GM18499 (cell line): ENCODE results near the gene ZBTB38.

ENCODE experiments used
- ATAC-seq: cut with Tn5 transposase; IDR thresholded peaks from one replicate; pipeline ENCODE4 v1.9.1; 2021; ENCODE audit warnings: moderate number of reproducible peaks; ENCODE audit not compliant: insufficient read depth, unreplicated experiment

The ZBTB38 gene

GRCh38 chr3:141366285-141367037 lies 1.8 kb upstream of the ZBTB38 start:
- ATAC-seq: no peak

GRCh38 chr3:141367038-141367730 lies 1.1 kb upstream of the ZBTB38 start:
- ATAC-seq: no peak

DNA sequence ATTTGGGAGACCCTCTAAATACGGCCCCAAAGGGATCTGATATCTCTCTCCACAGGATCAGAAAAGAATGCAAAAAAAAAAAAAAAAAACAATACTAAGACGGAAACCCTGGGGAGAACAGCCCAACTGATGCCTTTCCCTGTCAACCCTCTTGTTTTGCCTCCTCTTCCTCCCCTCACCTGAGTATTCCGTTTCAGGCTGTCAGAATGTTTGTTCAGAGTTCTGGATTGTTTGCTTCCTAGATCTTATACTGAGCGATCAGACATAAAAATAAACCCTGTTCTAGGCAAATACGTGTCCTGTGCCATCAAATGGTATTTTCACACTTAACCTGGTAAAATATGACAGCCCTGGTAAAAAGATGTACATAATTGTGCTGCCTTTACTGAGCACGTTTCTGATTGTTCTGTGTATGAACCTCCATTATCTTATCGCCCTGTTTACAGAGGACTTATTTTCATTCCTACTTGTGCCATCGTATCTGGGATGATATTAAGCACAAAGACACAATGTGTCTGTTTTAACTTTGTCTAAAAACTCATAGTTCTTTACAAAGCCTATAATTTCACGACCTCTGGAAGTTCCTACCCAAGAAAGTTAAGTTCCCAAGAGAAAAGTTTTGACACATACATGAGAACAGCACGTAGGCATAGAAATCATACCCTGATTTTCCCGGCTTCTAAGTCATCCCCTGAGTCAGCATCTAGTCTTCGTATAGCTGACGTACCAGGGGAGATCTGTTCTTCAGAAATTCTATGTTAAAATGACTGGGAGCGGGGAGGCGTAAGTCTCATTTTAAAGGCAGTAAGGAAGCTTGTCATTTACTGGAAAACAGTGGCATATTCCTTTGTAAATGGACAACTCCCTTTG lies 856 bp downstream of the ZBTB38 start:
- ATAC-seq: no peak

DNA sequence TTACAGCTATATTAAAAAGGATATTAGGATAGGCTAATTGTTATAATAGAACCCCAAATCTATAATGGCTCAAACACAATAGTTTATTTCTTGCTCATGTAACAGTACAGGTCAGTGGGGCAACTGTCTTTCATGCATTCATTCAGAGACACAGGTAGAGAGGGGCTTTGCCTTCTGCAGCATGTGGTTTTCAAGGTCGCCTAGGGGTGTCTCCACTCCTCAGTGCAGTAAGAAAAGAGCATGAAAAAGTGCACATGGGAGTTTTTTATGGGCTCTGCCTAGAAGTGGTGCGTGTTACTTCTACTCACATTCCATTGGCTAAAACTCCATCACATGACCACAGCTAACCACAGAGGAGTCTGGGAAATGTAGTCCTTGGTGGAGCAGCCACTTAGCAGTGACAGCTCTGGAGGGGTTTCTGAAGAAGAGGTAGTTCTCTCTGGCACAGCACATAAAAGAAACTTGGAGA lies 1.8 kb downstream of the ZBTB38 start:
- peak; percentile 86 for ATAC-seq

GRCh38 chr3:141371882-141372281 lies 3.6 kb downstream of the ZBTB38 start:
- no peak for ATAC-seq

DNA sequence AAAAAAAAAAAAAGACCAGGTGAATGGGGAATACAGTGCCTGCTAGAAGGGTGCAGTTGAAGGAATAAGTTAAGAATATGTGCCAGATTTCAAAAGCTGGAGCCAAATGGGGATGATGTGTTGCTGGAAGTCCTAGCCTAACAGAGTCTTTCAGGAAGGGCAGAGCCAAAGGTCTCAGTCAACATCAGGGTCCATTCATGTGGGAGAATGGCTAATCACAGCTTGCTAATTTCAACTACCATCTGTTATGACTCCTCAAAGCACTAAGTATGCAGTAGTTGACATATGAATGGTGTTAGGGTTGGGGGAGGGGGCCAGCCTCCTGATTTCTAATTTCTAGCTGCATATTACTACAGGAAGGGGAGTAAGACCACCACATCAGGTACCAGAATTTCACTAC lies 4.4 kb downstream of the ZBTB38 start:
- ATAC-seq: no peak

DNA sequence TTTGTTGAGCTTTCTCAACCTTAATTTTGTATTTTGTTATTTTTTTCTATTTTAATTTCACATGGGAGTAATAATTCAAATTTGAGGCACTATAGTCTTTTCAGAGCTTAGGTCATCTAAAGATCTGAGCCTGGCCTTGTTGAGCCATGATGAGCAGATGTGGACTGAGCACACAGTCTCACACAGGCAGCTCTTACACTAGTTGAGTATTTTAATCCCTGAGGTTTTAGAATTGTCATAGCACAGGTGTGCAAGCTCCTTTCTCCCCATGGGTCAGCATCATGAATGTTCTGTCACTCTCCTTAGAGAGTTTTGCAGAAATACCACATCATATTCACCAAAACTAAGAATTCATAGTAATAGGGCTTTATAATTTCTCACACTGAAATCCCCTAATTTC lies 4.9 kb downstream of the ZBTB38 start:
- ATAC-seq: no peak

DNA sequence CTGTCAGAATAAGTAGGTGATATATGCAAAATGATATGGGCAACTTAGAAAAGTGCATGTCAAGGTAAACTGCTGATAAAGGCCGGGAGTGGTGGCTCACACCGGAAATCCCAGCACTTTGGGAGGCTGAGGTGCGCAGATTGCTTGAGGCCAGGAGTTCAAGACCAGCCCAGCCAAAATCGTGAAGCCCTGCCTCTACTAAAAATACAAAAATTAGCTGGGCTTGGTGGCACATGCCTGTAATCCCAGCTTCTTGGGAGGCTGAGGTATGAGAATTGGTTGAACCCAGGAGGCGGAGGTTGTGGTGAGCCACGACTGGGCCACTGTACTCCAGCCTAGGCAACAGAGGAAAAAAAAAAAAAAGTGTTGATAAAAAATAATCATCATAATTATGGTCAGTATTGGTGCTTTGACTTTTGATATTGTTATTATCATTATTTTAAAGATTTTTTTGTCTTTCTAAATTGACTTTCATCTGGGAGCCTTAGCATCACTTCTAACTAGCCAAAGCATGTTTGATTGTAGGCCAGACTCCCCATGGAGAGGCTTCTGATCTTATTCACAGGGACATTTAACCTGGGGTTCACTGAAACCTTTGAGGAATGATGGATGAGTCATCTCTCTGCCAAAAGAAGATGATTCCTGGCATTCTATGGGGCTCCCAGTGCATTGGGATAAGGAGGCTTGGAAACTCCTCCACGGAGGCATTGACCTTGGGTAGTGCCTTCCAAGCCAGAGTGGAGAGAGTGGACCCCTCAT lies 5.6 kb downstream of the ZBTB38 start:
- no peak for ATAC-seq

- no peak for ATAC-seq
These were observed 7.3 kb downstream of the ZBTB38 start for GRCh38 chr3:141375381-141376301.

- no peak for ATAC-seq
These were observed 9.1 kb downstream of the ZBTB38 start for GRCh38 chr3:141377377-141377776.

DNA sequence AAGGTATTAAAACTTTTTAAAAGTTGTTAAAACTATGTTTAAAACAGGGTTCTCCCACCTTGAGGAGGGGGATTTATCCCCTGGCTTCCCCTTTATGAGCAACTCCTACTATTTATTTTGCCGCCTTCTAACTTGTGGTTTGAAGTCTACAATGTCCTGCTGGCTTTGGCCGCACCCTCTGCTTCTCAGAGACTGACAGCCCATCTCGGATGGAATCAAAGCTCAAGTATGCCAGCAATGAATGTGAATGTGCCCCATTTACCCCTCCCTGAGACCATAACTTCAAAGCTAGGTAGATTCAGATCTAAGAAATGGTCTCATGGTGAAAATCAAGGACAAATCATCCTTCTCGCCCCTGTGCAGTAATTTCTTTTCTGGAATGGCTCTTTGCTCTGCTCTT lies 10.3 kb downstream of the ZBTB38 start:
- ATAC-seq: no peak

DNA sequence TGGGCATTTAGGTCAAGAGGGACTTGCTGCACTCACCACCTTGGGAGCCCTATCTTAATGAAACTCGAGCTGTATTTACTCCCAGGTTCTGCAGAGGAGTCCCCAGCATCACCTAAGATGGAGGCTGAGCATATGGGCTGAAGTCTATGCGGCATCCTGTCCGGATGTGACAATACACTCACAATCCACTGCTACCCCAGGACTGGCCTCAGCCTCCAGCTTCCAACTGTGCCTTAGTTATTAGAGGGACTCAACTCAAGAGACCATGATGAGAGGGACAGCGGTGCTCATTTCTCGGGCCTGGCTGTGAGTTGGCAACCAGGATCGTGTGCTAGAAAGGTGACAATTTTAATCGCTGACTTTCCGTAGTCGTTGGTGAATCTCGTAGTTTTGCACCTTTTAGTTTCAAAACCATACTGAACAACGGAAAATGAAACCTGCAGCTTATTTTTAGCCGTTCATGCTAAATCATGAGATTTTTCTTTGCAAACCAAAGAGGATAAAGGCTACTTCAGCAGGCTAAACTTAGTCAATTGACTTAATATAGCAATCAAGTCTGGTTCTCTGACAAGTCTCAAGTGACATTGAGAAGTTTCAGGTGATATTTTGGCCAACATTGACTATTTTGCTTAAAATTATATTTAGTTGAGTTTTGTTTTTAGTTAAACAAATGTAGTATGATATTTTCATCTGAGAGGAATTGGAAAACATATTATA lies 11.1 kb downstream of the ZBTB38 start:
- peak; percentile 37 for ATAC-seq

GRCh38 chr3:141380279-141380678 lies 12.0 kb downstream of the ZBTB38 start:
- no peak for ATAC-seq

DNA sequence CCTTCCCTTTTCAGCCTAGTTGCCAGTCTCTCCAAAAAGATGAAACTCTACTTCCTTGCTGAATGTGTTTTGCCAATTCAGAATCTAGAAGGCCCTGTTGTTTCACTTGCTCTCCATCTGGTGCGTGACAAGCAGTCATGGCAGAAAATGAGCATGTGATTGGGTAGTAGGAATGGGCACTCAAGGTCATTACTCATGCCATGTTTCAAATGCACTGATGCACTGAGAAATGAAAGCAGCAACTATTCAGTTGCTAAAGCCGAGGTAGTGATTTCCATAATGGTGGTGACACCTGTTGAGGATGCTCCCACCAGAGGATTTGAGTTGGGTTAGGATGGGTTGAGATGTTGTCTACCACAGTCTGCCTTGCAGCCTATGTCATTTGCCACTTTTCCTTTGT lies 12.7 kb downstream of the ZBTB38 start:
- ATAC-seq: no peak

DNA sequence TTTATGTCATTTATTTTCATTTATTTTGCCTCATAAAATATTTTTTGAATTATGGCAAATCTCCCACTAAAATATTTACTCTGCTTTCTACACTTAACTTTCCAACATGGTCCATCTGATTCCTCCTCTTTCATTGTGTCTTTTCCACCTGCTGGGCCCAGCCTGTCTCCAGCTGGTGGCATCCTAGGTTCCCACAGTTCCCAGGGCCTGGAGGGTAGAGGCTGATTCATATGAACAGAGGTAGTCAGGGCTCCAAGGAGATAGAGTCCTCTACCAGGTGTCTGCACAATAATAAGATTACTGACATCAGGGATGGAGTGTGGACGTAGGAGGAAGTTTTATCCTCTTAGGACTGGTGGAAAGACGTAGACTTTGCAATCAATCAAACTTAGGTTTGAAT lies 14.3 kb downstream of the ZBTB38 start:
- no peak for ATAC-seq

- ATAC-seq: no peak
These were observed 15.3 kb downstream of the ZBTB38 start for GRCh38 chr3:141383555-141384129.

DNA sequence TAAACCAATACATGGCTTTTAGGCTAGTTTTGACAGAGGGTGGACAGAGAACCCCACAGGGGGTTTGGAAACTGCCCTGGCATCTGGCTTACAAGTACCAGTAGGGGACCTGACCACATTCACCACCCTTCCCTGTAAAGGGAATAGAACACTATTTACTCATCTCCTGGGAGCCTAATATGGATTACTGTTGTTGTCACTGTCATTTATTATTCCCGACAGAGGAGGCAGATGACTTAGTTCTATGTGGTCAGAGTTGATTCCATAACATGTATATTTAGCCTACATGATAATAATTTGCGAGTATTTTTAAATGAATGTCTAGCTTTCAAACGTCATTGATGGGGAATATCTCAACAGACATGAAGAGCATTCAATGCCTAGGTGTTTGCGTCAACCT lies 15.9 kb downstream of the ZBTB38 start:
- ATAC-seq: no peak

DNA sequence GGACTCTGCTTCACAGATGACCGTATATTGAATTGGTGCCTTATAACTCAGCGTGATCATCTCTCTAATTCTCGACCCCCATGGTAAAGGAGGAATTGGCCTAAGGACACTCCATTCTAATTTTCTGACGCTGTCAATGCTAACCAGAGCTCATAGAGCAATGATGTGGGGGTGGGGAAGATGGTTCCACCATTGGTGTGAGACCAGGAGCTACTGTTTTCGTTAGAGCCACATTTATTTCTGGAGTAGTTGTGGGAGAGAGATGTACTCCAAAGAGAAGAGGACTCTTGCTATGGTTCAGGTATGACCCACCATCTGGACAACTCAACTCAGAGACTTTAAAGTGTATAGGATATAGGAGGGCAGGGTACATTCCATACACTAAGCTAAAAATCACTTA lies 16.3 kb downstream of the ZBTB38 start:
- ATAC-seq: no peak
